Cardiac atrium fibroblast (primary cell): ENCODE data around the gene ZNF322. TPM values are rescaled to one million over a fixed set of nuclear protein-coding genes. Genes with fewer than 3 reads are reported as not detected.

ENCODE experiments used
- total RNA-seq: library from RNA; depleted of rRNA; stranded (reverse); fragments of >200 nt; gene quantifications from 2 replicates; pipeline ENCODE4 v1.2.3, GENCODE V29; 2015

Gene ZNF322
- 12.0 and 12.1 TPM in 2 replicates for total RNA-seq

GRCh38 chr6:26659042-26659999, at the start of gene ZNF322:
Gene ZNF322 (minus strand): TSS chr6:26659746. CDS start chr6:26638553, 21,193 bp downstream.

GRCh38 chr6:26596579-26597388, 62.8 kb downstream of the ZNF322 start, which contains the start of gene ABT1:
Gene ABT1 (plus strand): TSS chr6:26596953. CDS start chr6:26596983, 30 bp downstream.

Other genes with a start within 250 kb of the ZNF322 start
- 8.3 and 14.8 TPM in 2 replicates for gene BTN3A3, start 219.2 kb downstream of the ZNF322 start, total RNA-seq
- 10.5 and 12.6 TPM in 2 replicates for gene BTN2A1, start 201.8 kb downstream of the ZNF322 start, total RNA-seq
- not detected in 2 replicates for gene BTN1A1, start 159.4 kb downstream of the ZNF322 start, total RNA-seq
- gene HMGN4, start 121.4 kb downstream of the ZNF322 start, total RNA-seq = 35.6 and 43.3 TPM in 2 replicates
- gene ABT1, start 62.8 kb downstream of the ZNF322 start, total RNA-seq = 11.7 and 12.0 TPM in 2 replicates